MM.1S (cell line): ENCODE results near the gene CCNJL.

Experiments
- DNase-seq: peaks from one replicate; pipeline ENCODE4 v3.0.0-alpha.2; 2015
- H2AFZ ChIP-seq: fragments of 300-600 bp; sonication (generic); 2 replicates; pipeline ENCODE4 v1.6.0; 2016; ENCODE audit warnings: antibody characterized with exemption, low read length
- H3F3A ChIP-seq: fragments of 300-600 bp; sonication (generic); 2 replicates; pipeline ENCODE4 v1.6.1; 2016; ENCODE audit warnings: mild to moderate bottlenecking, antibody characterized with exemption, low read length, moderate library complexity, mixed read lengths; ENCODE audit not compliant: insufficient read depth
- H3K27ac ChIP-seq: fragments of 300-600 bp; sonication (generic); 2 replicates; pipeline ENCODE4 v1.5.1; 2016; ENCODE audit warnings: mild to moderate bottlenecking, low read length
- H3K27me3 ChIP-seq: fragments of 300-600 bp; sonication (generic); replicated peaks from 2 replicates; pipeline ENCODE4 v1.6.0; 2016; ENCODE audit warnings: low read length; ENCODE audit not compliant: insufficient read depth
- H3K36me3 ChIP-seq: fragments of 300-600 bp; sonication (generic); replicated peaks from 2 replicates; pipeline ENCODE4 v1.6.1; 2016; ENCODE audit warnings: mild to moderate bottlenecking, low read length, mixed read lengths; ENCODE audit not compliant: insufficient read depth
- H3K4me1 ChIP-seq: fragments of 300-600 bp; sonication (generic); 2 replicates; pipeline ENCODE4 v1.6.1; 2016; ENCODE audit warnings: low read length, mixed read lengths
- H3K4me2 ChIP-seq: fragments of 300-600 bp; sonication (generic); 2 replicates; pipeline ENCODE4 v1.6.0; 2016; ENCODE audit warnings: low read depth, low read length
- H3K4me3 ChIP-seq: fragments of 300-600 bp; sonication (generic); 2 replicates; pipeline ENCODE4 v1.5.1; 2016; ENCODE audit warnings: low read length, mixed read lengths
- H3K79me2 ChIP-seq: fragments of 300-600 bp; sonication (generic); 2 replicates; pipeline ENCODE4 v1.6.1; 2016; ENCODE audit warnings: mixed run types, low read length, mixed read lengths
- H3K9ac ChIP-seq: fragments of 300-600 bp; sonication (generic); 2 replicates; pipeline ENCODE4 v1.6.1; 2016; ENCODE audit warnings: low read length, mixed read lengths
- H3K9me2 ChIP-seq: fragments of 300-600 bp; sonication (generic); replicated peaks from 2 replicates; pipeline ENCODE4 v1.6.1; 2016; ENCODE audit warnings: mild to moderate bottlenecking, low read length, mixed read lengths; ENCODE audit not compliant: insufficient read depth
- H3K9me3 ChIP-seq: fragments of 300-600 bp; sonication (generic); replicated peaks from 2 replicates; pipeline ENCODE4 v1.6.1; 2016; ENCODE audit warnings: mild to moderate bottlenecking, low read length, mixed read lengths; ENCODE audit not compliant: insufficient read depth
- H4K20me1 ChIP-seq: fragments of 300-600 bp; sonication (generic); 2 replicates; pipeline ENCODE4 v1.6.1; 2016; ENCODE audit warnings: mild to moderate bottlenecking, low read length, moderate library complexity, mixed read lengths; ENCODE audit not compliant: insufficient read depth
- EZH2 ChIP-seq: fragments of 300-600 bp; sonication (generic); optimal IDR thresholded peaks from 2 replicates; pipeline ENCODE3; 2017; ENCODE audit warnings: low read depth, mild to moderate bottlenecking, antibody characterized with exemption, low read length, mixed read lengths
- EZH2phosphoT487 ChIP-seq: fragments of 300-600 bp; sonication (generic); IDR thresholded peaks from 2 replicates; pipeline ENCODE4 v1.6.1; 2018; ENCODE audit warnings: antibody characterized with exemption, low read length
- TF ChIP-seq, protein P1 (sequence below): fragments of 300-600 bp; sonication (generic); IDR thresholded peaks from 2 replicates; pipeline ENCODE4 v1.5.1; 2016; ENCODE audit warnings: antibody characterized with exemption, low read length, mixed read lengths

The CCNJL gene

DNA sequence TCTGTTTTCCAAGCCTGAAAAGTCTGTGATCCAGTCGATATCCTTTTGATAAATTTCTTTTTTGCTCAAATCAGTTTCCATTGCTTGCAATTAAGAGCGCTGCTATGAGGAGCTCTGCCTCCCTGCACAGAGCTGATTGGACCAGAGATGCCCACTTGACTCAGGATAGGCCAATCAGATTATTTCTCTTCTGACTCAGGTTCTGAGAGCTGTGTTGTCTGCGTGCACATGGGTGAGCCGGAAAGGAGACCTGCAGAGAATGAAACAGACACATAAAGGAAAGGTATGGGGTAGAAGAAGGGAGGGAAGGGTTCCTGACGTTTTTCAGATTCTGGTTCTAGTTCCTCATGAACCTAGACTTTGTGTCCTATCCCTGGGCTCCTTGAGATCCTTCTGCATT is 98.8 kb downstream of the CCNJL start:
- Histone ChIP-seq H3K36me3 (no peaks in the 10 kb centered on the region), H4K20me1 (no peaks in the 10 kb centered on the region), H3K4me2 (peak overlapping the region; percentile 18; the same call in 1 of the 2 replicates), H3K27ac (no peak overlapping the region), H3K9ac (no peak overlapping the region), H3K9me3 (no peaks in the 10 kb centered on the region), H2AFZ (peak overlapping the region; percentile 50), H3K4me1 (no peaks in the 10 kb centered on the region), H3K4me3 (peak overlapping the region; percentile 17; the same call in 1 of the 2 replicates), H3K79me2 (no peaks in the 10 kb centered on the region), H3F3A (no peaks in the 10 kb centered on the region), H3K9me2 (no peaks in the 10 kb centered on the region), H3K27me3 (no peaks in the 10 kb centered on the region)
- TF ChIP-seq, protein P1, sequence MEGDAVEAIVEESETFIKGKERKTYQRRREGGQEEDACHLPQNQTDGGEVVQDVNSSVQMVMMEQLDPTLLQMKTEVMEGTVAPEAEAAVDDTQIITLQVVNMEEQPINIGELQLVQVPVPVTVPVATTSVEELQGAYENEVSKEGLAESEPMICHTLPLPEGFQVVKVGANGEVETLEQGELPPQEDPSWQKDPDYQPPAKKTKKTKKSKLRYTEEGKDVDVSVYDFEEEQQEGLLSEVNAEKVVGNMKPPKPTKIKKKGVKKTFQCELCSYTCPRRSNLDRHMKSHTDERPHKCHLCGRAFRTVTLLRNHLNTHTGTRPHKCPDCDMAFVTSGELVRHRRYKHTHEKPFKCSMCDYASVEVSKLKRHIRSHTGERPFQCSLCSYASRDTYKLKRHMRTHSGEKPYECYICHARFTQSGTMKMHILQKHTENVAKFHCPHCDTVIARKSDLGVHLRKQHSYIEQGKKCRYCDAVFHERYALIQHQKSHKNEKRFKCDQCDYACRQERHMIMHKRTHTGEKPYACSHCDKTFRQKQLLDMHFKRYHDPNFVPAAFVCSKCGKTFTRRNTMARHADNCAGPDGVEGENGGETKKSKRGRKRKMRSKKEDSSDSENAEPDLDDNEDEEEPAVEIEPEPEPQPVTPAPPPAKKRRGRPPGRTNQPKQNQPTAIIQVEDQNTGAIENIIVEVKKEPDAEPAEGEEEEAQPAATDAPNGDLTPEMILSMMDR: no peak
- TF ChIP-seq EZH2phosphoT487 (no peak), EZH2 (no peak)
- DNase-seq: peak; percentile 71

DNA sequence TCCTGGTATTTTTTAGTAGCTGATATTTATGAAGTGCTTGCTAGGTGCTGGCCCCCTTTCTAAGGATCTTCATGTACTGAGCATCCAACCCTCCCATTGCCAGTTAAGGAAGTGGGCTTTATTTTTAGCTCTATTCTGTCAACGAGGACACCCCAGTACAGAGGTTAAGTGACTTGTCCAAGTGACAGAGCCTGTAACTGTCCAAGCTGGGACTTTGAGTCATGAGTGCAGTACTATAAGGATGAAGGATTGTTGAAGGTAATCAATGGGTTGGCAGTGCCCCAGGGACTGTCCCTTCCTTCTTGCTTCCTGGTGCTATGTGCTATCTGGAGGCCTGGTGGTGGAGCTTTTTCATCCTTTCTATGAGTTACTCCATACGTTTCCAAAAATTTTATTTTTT is 101.0 kb downstream of the CCNJL start:
- Histone ChIP-seq H3K9ac (no peak overlapping the region), H4K20me1 (no peaks in the 10 kb centered on the region)

DNA sequence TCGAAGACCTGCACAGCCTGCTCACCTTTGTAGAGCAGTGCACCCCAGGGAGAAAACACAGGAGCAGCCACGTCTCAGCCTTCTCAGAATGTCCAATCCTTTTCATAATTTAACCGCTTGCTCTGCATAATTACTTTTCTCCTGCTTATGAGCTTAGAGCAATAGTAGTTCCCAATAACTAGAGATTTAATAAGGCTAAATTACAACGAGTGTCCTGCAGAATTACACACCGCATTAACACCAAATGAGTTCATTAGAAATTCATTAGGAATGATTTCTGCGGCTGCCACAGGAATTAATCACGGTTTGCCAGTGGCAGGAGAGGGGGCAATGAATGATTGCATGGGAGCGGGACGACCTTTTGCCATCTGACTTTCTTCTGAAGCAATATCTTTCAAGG is 101.8 kb downstream of the CCNJL start:
- Histone ChIP-seq H3K36me3 (no peaks in the 10 kb centered on the region), H3K9me2 (no peaks in the 10 kb centered on the region), H3K27me3 (no peaks in the 10 kb centered on the region), H3K4me2 (no peak overlapping the region), H3F3A (no peaks in the 10 kb centered on the region), H3K79me2 (no peaks in the 10 kb centered on the region), H3K9ac (no peak overlapping the region), H3K9me3 (no peaks in the 10 kb centered on the region), H4K20me1 (no peaks in the 10 kb centered on the region), H3K27ac (no peak overlapping the region), H3K4me3 (no peak overlapping the region), H2AFZ (no peak overlapping the region), H3K4me1 (no peaks in the 10 kb centered on the region)
- TF ChIP-seq EZH2 (no peak), EZH2phosphoT487 (no peak)
- TF ChIP-seq, protein P1: no peak
- DNase-seq: no peak

More for the DNA sequence above, 101.0 kb downstream of the CCNJL start:
- Histone ChIP-seq H3K9me3 (no peaks in the 10 kb centered on the region), H3K4me2 (no peak overlapping the region), H3K27me3 (no peaks in the 10 kb centered on the region), H3K4me3 (no peak overlapping the region), H3K79me2 (no peaks in the 10 kb centered on the region), H3K36me3 (no peaks in the 10 kb centered on the region), H3K27ac (no peak overlapping the region), H2AFZ (no peak overlapping the region), H3K4me1 (no peaks in the 10 kb centered on the region), H3F3A (no peaks in the 10 kb centered on the region), H3K9me2 (no peaks in the 10 kb centered on the region)
- TF ChIP-seq EZH2: no peak
- TF ChIP-seq EZH2phosphoT487: no peak
- TF ChIP-seq, protein P1: no peak
- no peak for DNase-seq
